Ishikawa (cell line): Measurements from ENCODE around the gene RPL18.

ENCODE experiments used
- CEBPB ChIP-seq: IDR thresholded peaks from 2 replicates; pipeline ENCODE4 v1.6.1; 2012
- CREB1 ChIP-seq: IDR thresholded peaks from 2 replicates; pipeline ENCODE4 v1.6.1; 2012; ENCODE audit warnings: low read depth
- EGR1 ChIP-seq: IDR thresholded peaks from 2 replicates; pipeline ENCODE4 v1.6.1; 2012
- EP300 ChIP-seq: IDR thresholded peaks from 2 replicates; pipeline ENCODE4 v1.6.1; 2012; ENCODE audit warnings: borderline replicate concordance
- FOXM1 ChIP-seq: IDR thresholded peaks from 2 replicates; pipeline ENCODE4 v1.6.1; 2012; ENCODE audit warnings: low read depth, borderline replicate concordance
- NFIC ChIP-seq: IDR thresholded peaks from 2 replicates; pipeline ENCODE4 v1.6.1; 2012
- RAD21 ChIP-seq: IDR thresholded peaks from 2 replicates; pipeline ENCODE4 v1.6.1; 2012; ENCODE audit warnings: low read depth

DNA sequence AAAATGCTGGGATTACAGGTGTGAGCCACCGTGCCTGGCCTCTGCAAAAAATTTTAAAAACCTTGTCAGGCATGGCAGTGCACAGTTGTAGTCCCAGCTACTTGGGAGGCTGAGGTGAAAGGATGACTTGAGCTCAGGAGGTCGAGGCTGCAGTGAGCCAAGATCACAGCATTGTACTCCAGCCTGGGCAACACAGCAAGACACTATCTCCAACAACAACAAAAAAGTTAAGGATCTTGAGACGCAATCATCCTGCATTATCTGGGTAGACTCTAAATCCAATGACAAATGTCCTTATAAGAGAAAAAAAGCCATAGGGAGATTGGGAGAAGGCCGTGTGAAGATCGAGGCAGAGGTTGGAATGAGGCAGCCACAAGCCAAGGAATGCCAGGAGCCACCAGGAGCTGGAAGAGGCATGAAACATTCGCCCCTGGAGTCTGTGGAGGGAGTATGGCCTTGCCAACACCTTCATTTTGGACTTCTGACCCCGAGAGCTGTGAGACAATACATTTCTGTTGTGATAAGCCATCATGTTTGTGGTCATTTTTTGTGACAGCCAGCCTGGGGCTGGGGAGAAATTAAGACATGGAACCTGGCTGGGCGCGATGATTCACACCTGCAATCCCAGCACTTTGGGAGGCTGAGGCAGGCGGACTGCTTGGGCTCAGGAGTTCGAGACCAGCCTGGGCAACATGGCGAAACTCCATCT, 32.1 kb upstream of the RPL18 start:
- TF ChIP-seq NFIC (no peak), RAD21 (no peak), EP300 (no peak), CREB1 (no peak), EGR1 (no peak), CEBPB (no peak), FOXM1 (no peak)
